ENCODE data around the gene PIK3R5. TPM values are rescaled to one million over a fixed set of nuclear protein-coding genes. Genes with fewer than 3 reads are reported as not detected.

The PIK3R5 gene
- total and polyA plus RNA-seq, 2 donors (not counting 1 experiment from before 2014, with no cell fraction given) = 0.15 TPM; not detected in 1

GRCh38 chr17:8844229-8845218, 121.0 kb downstream of the PIK3R5 start:
- Histone ChIP-seq H3K36me3 (ENCODE audit: control insufficient read depth, insufficient read depth, low read length) (no peaks in the 10 kb centered on the region), H3K27ac (ENCODE audit: insufficient read depth, low read length) (no peak overlapping the region), H2AFZ (ENCODE audit: low read length) (no peak overlapping the region), H3K9ac (ENCODE audit: insufficient read depth, low read length) (no peak overlapping the region), H3K4me3 (replicated peaks in 1 of 4; ENCODE audit: control extremely low read depth in 1 of 4, insufficient read depth in 1 of 4, low read depth in 3 of 4, low read length in 4 of 4) (no peak overlapping the region), H3K4me2 (ENCODE audit: extremely low read depth, insufficient read depth, low read length) (no peak overlapping the region), H4K20me1 (ENCODE audit: control insufficient read depth, extremely low read depth, insufficient read depth, low read length) (no peaks in the 10 kb centered on the region), H3K9me3 (ENCODE audit: control insufficient read depth, insufficient read depth, low read depth, low read length) (no peaks in the 10 kb centered on the region), H3K4me1 (ENCODE audit: control insufficient read depth, extremely low read depth, insufficient read depth, low read length) (no peaks in the 10 kb centered on the region), H3K27me3 (ENCODE audit: control insufficient read depth, insufficient read depth, low read length) (no peaks in the 10 kb centered on the region), H3K79me2 (ENCODE audit: control insufficient read depth, insufficient read depth, low read length) (no peaks in the 10 kb centered on the region)
- TF ChIP-seq EZH2 (IDR thresholded peaks at IDR 0.05; ENCODE audit: low read length, missing control alignments) (no peak), CTCF (conservative IDR thresholded peaks at IDR 0.05 in 1 of 2, IDR thresholded peaks at IDR 0.05 in 1 of 2; ENCODE audit: low read depth in 1 of 2, low read length in 2 of 2) (no peak)
- no peak for DNase-seq (ENCODE audit: low read depth in 2 of 2)

GRCh38 chr17:8843344-8843743, 122.2 kb downstream of the PIK3R5 start:
- no peaks in the 10 kb centered on the region for H3K36me3 ChIP-seq (ENCODE audit: control insufficient read depth, insufficient read depth, low read length)
- H3K9me3 ChIP-seq (ENCODE audit: control insufficient read depth, insufficient read depth, low read depth, low read length) = no peaks in the 10 kb centered on the region
- H3K79me2 ChIP-seq (ENCODE audit: control insufficient read depth, insufficient read depth, low read length) = no peaks in the 10 kb centered on the region
- no peak overlapping the region for H3K4me2 ChIP-seq (ENCODE audit: extremely low read depth, insufficient read depth, low read length)
- no peaks in the 10 kb centered on the region for H3K4me1 ChIP-seq (ENCODE audit: control insufficient read depth, extremely low read depth, insufficient read depth, low read length)
- H3K27me3 ChIP-seq (ENCODE audit: control insufficient read depth, insufficient read depth, low read length) = no peaks in the 10 kb centered on the region
- no peak overlapping the region for H3K4me3 ChIP-seq (replicated peaks in 1 of 4; ENCODE audit: control extremely low read depth in 1 of 4, insufficient read depth in 1 of 4, low read depth in 3 of 4, low read length in 4 of 4)
- no peaks in the 10 kb centered on the region for H4K20me1 ChIP-seq (ENCODE audit: control insufficient read depth, extremely low read depth, insufficient read depth, low read length)
- DNase-seq (ENCODE audit: low read depth in 2 of 2) = no peak
- no peak overlapping the region for H2AFZ ChIP-seq (ENCODE audit: low read length)
- no peak overlapping the region for H3K27ac ChIP-seq (ENCODE audit: insufficient read depth, low read length)
- TF ChIP-seq EZH2 (IDR thresholded peaks at IDR 0.05; ENCODE audit: low read length, missing control alignments) = no peak
- no peak for TF ChIP-seq CTCF (conservative IDR thresholded peaks at IDR 0.05 in 1 of 2, IDR thresholded peaks at IDR 0.05 in 1 of 2; ENCODE audit: low read depth in 1 of 2, low read length in 2 of 2)
- no peak overlapping the region for H3K9ac ChIP-seq (ENCODE audit: insufficient read depth, low read length)

- Histone ChIP-seq H3K27ac (ENCODE audit: insufficient read depth, low read length) (no peak overlapping the region), H3K4me2 (ENCODE audit: extremely low read depth, insufficient read depth, low read length) (no peak overlapping the region), H3K4me3 (replicated peaks in 1 of 4; ENCODE audit: control extremely low read depth in 1 of 4, insufficient read depth in 1 of 4, low read depth in 3 of 4, low read length in 4 of 4) (no peak overlapping the region), H2AFZ (ENCODE audit: low read length) (no peak overlapping the region), H3K36me3 (ENCODE audit: control insufficient read depth, insufficient read depth, low read length) (no peaks in the 10 kb centered on the region), H3K79me2 (ENCODE audit: control insufficient read depth, insufficient read depth, low read length) (no peaks in the 10 kb centered on the region), H3K27me3 (ENCODE audit: control insufficient read depth, insufficient read depth, low read length) (no peaks in the 10 kb centered on the region), H3K9me3 (ENCODE audit: control insufficient read depth, insufficient read depth, low read depth, low read length) (no peaks in the 10 kb centered on the region), H3K9ac (ENCODE audit: insufficient read depth, low read length) (no peak overlapping the region), H3K4me1 (ENCODE audit: control insufficient read depth, extremely low read depth, insufficient read depth, low read length) (no peaks in the 10 kb centered on the region), H4K20me1 (ENCODE audit: control insufficient read depth, extremely low read depth, insufficient read depth, low read length) (no peaks in the 10 kb centered on the region)
- TF ChIP-seq CTCF (conservative IDR thresholded peaks at IDR 0.05 in 1 of 2, IDR thresholded peaks at IDR 0.05 in 1 of 2; ENCODE audit: low read depth in 1 of 2, low read length in 2 of 2) = no peak
- TF ChIP-seq EZH2 (IDR thresholded peaks at IDR 0.05; ENCODE audit: low read length, missing control alignments) = no peak
- no peak for DNase-seq (ENCODE audit: low read depth in 2 of 2)
Measured at GRCh38 chr17:8841844-8842243, 123.7 kb downstream of the PIK3R5 start.

Data from fibroblast of lung (primary cell).